Glomerular endothelial cell (primary cell): ENCODE data around the gene CCND3. TPM values are rescaled to one million over a fixed set of nuclear protein-coding genes. Genes with fewer than 3 reads are reported as not detected.

Experiments
- total RNA-seq: library from RNA; depleted of rRNA; stranded (reverse); fragments of >200 nt; gene quantifications from 2 replicates; pipeline ENCODE4 v1.2.3, GENCODE V29; 2015

The CCND3 gene
- total RNA-seq, 1 donor from 2014 or later = 99.4 TPM

Other genes starting within 250 kb of the CCND3 start
- 3.2 and 4.4 TPM in 2 replicates for gene TFEB, start 206.2 kb downstream of the CCND3 start, total RNA-seq
- gene PGC, start 194.4 kb downstream of the CCND3 start, total RNA-seq = not detected in 2 replicates
- 1.6 and 3.4 TPM in 2 replicates for gene FRS3, start 161.9 kb downstream of the CCND3 start, total RNA-seq
- gene PRICKLE4, start 161.0 kb downstream of the CCND3 start, total RNA-seq = 5.4 and 6.4 TPM in 2 replicates
- 169 and 172 TPM in 2 replicates for gene TOMM6, start 154.1 kb downstream of the CCND3 start, total RNA-seq
- gene USP49, start 46.4 kb downstream of the CCND3 start, total RNA-seq = 1.8 and 4.1 TPM in 2 replicates
- 22.0 and 22.6 TPM in 2 replicates for gene MED20, start 20.7 kb downstream of the CCND3 start, total RNA-seq
- 11.5 and 24.3 TPM in 2 replicates for gene BYSL, start 20.3 kb downstream of the CCND3 start, total RNA-seq
- gene TAF8, start 108.7 kb upstream of the CCND3 start, total RNA-seq = 15.1 and 20.2 TPM in 2 replicates
- 2.1 and 2.2 TPM in 2 replicates for gene C6orf132, start 200.8 kb upstream of the CCND3 start, total RNA-seq
- gene GUCA1A, start 231.6 kb upstream of the CCND3 start, total RNA-seq = 0.35 TPM in 1 of 2 replicates, not detected in the other